ENCODE data around the gene ZFR.
"Not testable (repeated sequence)": the region's sequence is repeated elsewhere in the genome, so short reads cannot be mapped to it uniquely, and the experiment has no call there.

ZFR gene

GRCh38 chr5:32326216-32326772 is 118.2 kb downstream of the ZFR start:
- in situ Hi-C loops (cut with HindIII; ENCODE audit: low sequenced_read_pairs): no loop called here

GRCh38 chr5:32325616-32326015 is 118.9 kb downstream of the ZFR start:
- in situ Hi-C loops (cut with HindIII; ENCODE audit: low sequenced_read_pairs): no loop called here

GRCh38 chr5:32325062-32325461 is 119.5 kb downstream of the ZFR start:
- in situ Hi-C loops (cut with HindIII; ENCODE audit: low sequenced_read_pairs): no loop called here

GRCh38 chr5:32323741-32324140 is 120.8 kb downstream of the ZFR start:
- in situ Hi-C loops (cut with HindIII; ENCODE audit: low sequenced_read_pairs): no loop called here

GRCh38 chr5:32322882-32323281 is 121.7 kb downstream of the ZFR start:
- in situ Hi-C loops (cut with HindIII; ENCODE audit: low sequenced_read_pairs): no loop called here

- in situ Hi-C loops (cut with HindIII; ENCODE audit: low sequenced_read_pairs): not testable (repeated sequence)
These were observed 122.8 kb downstream of the ZFR start for GRCh38 chr5:32321787-32322186.

GRCh38 chr5:32320576-32320975 is 124.0 kb downstream of the ZFR start:
- in situ Hi-C loops (cut with HindIII; ENCODE audit: low sequenced_read_pairs): no loop called here

- in situ Hi-C loops (cut with HindIII; ENCODE audit: low sequenced_read_pairs): no loop called here
These were observed 124.5 kb downstream of the ZFR start for GRCh38 chr5:32319926-32320543.

GRCh38 chr5:32319392-32319791 is 125.1 kb downstream of the ZFR start:
- in situ Hi-C loops (cut with HindIII; ENCODE audit: low sequenced_read_pairs): no loop called here

GRCh38 chr5:32317041-32317440 is 127.5 kb downstream of the ZFR start:
- in situ Hi-C loops (cut with HindIII; ENCODE audit: low sequenced_read_pairs): no loop called here

- in situ Hi-C loops (cut with HindIII; ENCODE audit: low sequenced_read_pairs): no loop called here
These were observed 129.1 kb downstream of the ZFR start for GRCh38 chr5:32315221-32316014.

GRCh38 chr5:32314658-32315057 is 129.9 kb downstream of the ZFR start:
- in situ Hi-C loops (cut with HindIII; ENCODE audit: low sequenced_read_pairs): no loop called here

- in situ Hi-C loops (cut with HindIII; ENCODE audit: low sequenced_read_pairs): not testable (repeated sequence)
These were observed 130.4 kb downstream of the ZFR start for GRCh38 chr5:32314152-32314488.

GRCh38 chr5:32312595-32313332 is 131.8 kb downstream of the ZFR start, which contains the start of gene MTMR12:
TSS of gene MTMR12 (minus strand) at chr5:32312939. CDS start at chr5:32312838, 101 bp downstream.
- in situ Hi-C loops (cut with HindIII; ENCODE audit: low sequenced_read_pairs): no loop called here

- in situ Hi-C loops (cut with HindIII; ENCODE audit: low sequenced_read_pairs): no loop called here
These were observed 132.3 kb downstream of the ZFR start for GRCh38 chr5:32312197-32312594.

GRCh38 chr5:32311404-32312196 is 132.9 kb downstream of the ZFR start:
- in situ Hi-C loops (cut with HindIII; ENCODE audit: low sequenced_read_pairs): no loop called here

GRCh38 chr5:32309761-32310160 is 134.8 kb downstream of the ZFR start:
- in situ Hi-C loops (cut with HindIII; ENCODE audit: low sequenced_read_pairs): no loop called here

GRCh38 chr5:32308946-32309345 is 135.6 kb downstream of the ZFR start:
- in situ Hi-C loops (cut with HindIII; ENCODE audit: low sequenced_read_pairs): no loop called here

- in situ Hi-C loops (cut with HindIII; ENCODE audit: low sequenced_read_pairs): no loop called here
These were observed 136.8 kb downstream of the ZFR start for GRCh38 chr5:32307769-32308194.

- in situ Hi-C loops (cut with HindIII; ENCODE audit: low sequenced_read_pairs): no loop called here
These were observed 139.9 kb downstream of the ZFR start for GRCh38 chr5:32304622-32305021.

Data from endothelial cell of hepatic sinusoid (primary cell).